Hepatocyte (in vitro differentiated cells): ENCODE results near the gene SPTBN5. TPM values are rescaled to one million over a fixed set of nuclear protein-coding genes. Genes with fewer than 3 reads are reported as not detected.

Experiments
- DNase-seq: peaks from one replicate; pipeline ENCODE4 v3.0.0-alpha.2; 2016; ENCODE audit warnings: low spot score
- H2AFZ ChIP-seq: fragments of 200-600 bp; sonication (generic); 2 replicates; pipeline ENCODE4 v1.6.0; 2016; ENCODE audit warnings: antibody characterized with exemption, mild to moderate bottlenecking
- H3K27ac ChIP-seq: fragments of 200-600 bp; sonication (generic); 2 replicates; pipeline ENCODE4 v1.5.1; 2016; ENCODE audit warnings: mild to moderate bottlenecking
- H3K27me3 ChIP-seq: fragments of 200-600 bp; sonication (generic); 2 replicates; pipeline ENCODE4 v1.6.1; 2016
- H3K36me3 ChIP-seq: fragments of 200-600 bp; sonication (generic); replicated peaks from 2 replicates; pipeline ENCODE4 v1.5.1; 2016; ENCODE audit warnings: low read depth; ENCODE audit not compliant: insufficient read depth
- H3K4me1 ChIP-seq: fragments of 200-600 bp; sonication (generic); 2 replicates; pipeline ENCODE4 v1.5.1; 2016; ENCODE audit warnings: mild to moderate bottlenecking, moderate library complexity; ENCODE audit not compliant: insufficient read depth
- H3K4me2 ChIP-seq: fragments of 200-600 bp; sonication (generic); 2 replicates; pipeline ENCODE4 v1.6.0; 2016
- H3K4me3 ChIP-seq: fragments of 200-600 bp; sonication (generic); 2 replicates; pipeline ENCODE4 v1.5.1; 2016; ENCODE audit warnings: mild to moderate bottlenecking
- H3K79me2 ChIP-seq: fragments of 200-600 bp; sonication (generic); 2 replicates; pipeline ENCODE4 v1.6.0; 2017; ENCODE audit warnings: mild to moderate bottlenecking
- H3K9me2 ChIP-seq: fragments of 200-600 bp; sonication (generic); replicated peaks from 2 replicates; pipeline ENCODE4 v1.6.0; 2017; ENCODE audit warnings: mild to moderate bottlenecking; ENCODE audit not compliant: insufficient read depth
- H3K9me3 ChIP-seq: fragments of 200-600 bp; sonication (generic); 2 replicates; pipeline ENCODE4 v1.5.1; 2016; ENCODE audit warnings: low read depth, mild to moderate bottlenecking
- H4K20me1 ChIP-seq: fragments of 200-600 bp; sonication (generic); 2 replicates; pipeline ENCODE4 v1.6.0; 2016; ENCODE audit warnings: mild to moderate bottlenecking; ENCODE audit not compliant: insufficient read depth, poor library complexity, severe bottlenecking
- CTCF ChIP-seq: fragments of 200-600 bp; sonication (generic); IDR thresholded peaks from 2 replicates; pipeline ENCODE4 v1.5.1; 2016; ENCODE audit warnings: antibody characterized with exemption, mild to moderate bottlenecking; ENCODE audit not compliant: poor library complexity
- EZH2 ChIP-seq: fragments of 200-600 bp; sonication (generic); IDR thresholded peaks from 2 replicates; pipeline ENCODE4 v1.6.1; 2016; ENCODE audit warnings: antibody characterized with exemption, mild to moderate bottlenecking, borderline replicate concordance
- EZH2phosphoT487 ChIP-seq: fragments of 200-600 bp; sonication (generic); IDR thresholded peaks from one replicate; pipeline ENCODE4 v1.6.1; 2018; ENCODE audit warnings: antibody characterized with exemption, mild to moderate bottlenecking, low read depth, moderate library complexity; ENCODE audit not compliant: unreplicated experiment, severe bottlenecking
- WGBS: methylation state at CpG from one replicate; pipeline ENCODE4 v1.1.6; 2016; ENCODE audit warnings: low lambda C conversion rate; ENCODE audit errors: missing lambda C conversion rate; 5-methylcytosine and 5-hydroxymethylcytosine counted together
- polyA plus RNA-seq: library from polyadenylated mRNA; unstranded; fragments of >200 nt; fragmentation: Nextera tagmentation; extraction: Ambion mirVana; gene quantifications from 2 replicates; pipeline ENCODE4 v1.2.1, GENCODE V29; 2016
- total RNA-seq: library from RNA; depleted of rRNA; stranded (reverse); fragments of >200 nt; gene quantifications from 2 replicates; pipeline ENCODE4 v1.2.3, GENCODE V29; 2014

Gene SPTBN5
- total and polyA plus RNA-seq, 2 experiments from 2014 or later = 1.7 to 1.9 TPM

DNA sequence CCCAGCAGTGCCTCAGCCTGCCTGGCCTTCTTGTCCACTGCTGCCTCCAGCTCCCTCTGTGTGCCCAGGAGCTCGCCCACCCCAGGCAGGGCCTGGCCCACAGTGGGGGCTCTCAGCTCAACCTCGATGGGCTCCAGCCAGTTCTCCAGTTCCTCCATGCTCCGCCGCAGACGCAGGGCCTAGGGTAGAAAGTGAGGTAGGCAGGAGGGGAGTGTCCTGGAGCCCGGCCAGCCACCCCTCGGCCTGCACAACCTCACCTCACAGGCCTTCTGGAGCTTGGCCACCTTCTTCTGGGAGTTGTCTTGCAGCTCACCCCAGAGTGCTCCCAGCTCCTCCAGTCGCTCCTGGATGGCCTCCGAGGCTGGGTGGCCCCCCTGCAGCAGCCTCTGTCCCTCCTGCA is 36.5 kb downstream of the SPTBN5 start:
- TF ChIP-seq EZH2 (no peak), CTCF (no peak), EZH2phosphoT487 (no peak)
- Histone ChIP-seq H3K9me2 (no peaks in the 10 kb centered on the region), H3K36me3 (no peaks in the 10 kb centered on the region), H3K4me1 (no peaks in the 10 kb centered on the region), H3K4me2 (no peak overlapping the region), H3K9me3 (no peaks in the 10 kb centered on the region), H3K4me3 (no peak overlapping the region), H3K27me3 (no peaks in the 10 kb centered on the region), H2AFZ (no peak overlapping the region), H4K20me1 (no peaks in the 10 kb centered on the region), H3K27ac (no peak overlapping the region), H3K79me2 (no peaks in the 10 kb centered on the region)
- DNase-seq = no peak
- 88% methylated on average over 9 of the region's 9 CpGs for WGBS

DNA sequence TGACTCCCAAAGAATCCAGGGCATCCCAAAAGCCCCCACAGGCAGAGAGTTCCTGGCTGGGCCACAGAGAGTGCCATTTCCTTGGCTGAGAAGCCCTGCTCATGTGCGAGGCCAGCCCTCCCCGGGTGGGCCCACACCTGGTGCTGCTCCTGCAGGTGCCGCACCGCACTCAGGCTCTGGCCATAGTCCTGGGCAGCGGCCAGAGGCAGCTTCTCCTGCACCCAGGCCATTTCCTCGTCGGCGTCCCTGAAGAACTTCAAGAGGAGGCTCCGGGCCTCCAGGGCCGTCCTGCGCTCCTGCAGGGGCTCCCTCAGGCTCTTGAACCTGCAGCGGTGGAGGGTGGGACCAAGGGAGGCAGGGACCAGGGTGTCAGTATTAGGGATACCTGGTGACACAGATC is 37.1 kb downstream of the SPTBN5 start:
- no peak for DNase-seq
- Histone ChIP-seq H2AFZ (no peak overlapping the region), H3K27me3 (no peaks in the 10 kb centered on the region), H3K36me3 (no peaks in the 10 kb centered on the region), H3K9me2 (no peaks in the 10 kb centered on the region), H3K27ac (no peak overlapping the region), H3K4me2 (no peak overlapping the region), H3K9me3 (no peaks in the 10 kb centered on the region), H3K4me3 (no peak overlapping the region), H3K4me1 (no peaks in the 10 kb centered on the region), H4K20me1 (no peaks in the 10 kb centered on the region), H3K79me2 (no peaks in the 10 kb centered on the region)
- no peak for TF ChIP-seq CTCF
- no peak for TF ChIP-seq EZH2phosphoT487
- TF ChIP-seq EZH2 = no peak
- WGBS = 98% methylated on average over 11 of the region's 12 CpGs

- no peak for DNase-seq
- no peaks in the 10 kb centered on the region for H3K9me3 ChIP-seq
- H3K4me1 ChIP-seq = no peaks in the 10 kb centered on the region
- no peaks in the 10 kb centered on the region for H3K79me2 ChIP-seq
- TF ChIP-seq EZH2phosphoT487 (no peak), EZH2 (no peak), CTCF (no peak)
- no peaks in the 10 kb centered on the region for H3K27me3 ChIP-seq
- H3K4me2 ChIP-seq = no peak overlapping the region
- no peak overlapping the region for H2AFZ ChIP-seq
- WGBS = 94% methylated on average over 17 of the region's 17 CpGs
- no peaks in the 10 kb centered on the region for H3K36me3 ChIP-seq
- no peaks in the 10 kb centered on the region for H3K9me2 ChIP-seq
- no peaks in the 10 kb centered on the region for H4K20me1 ChIP-seq
- no peak overlapping the region for H3K27ac ChIP-seq
- no peak overlapping the region for H3K4me3 ChIP-seq
Measured at GRCh38 chr15:41856262-41856661, 37.6 kb downstream of the SPTBN5 start.

GRCh38 chr15:41855261-41855961 is 38.4 kb downstream of the SPTBN5 start:
- Histone ChIP-seq H3K9me2 (no peaks in the 10 kb centered on the region), H3K4me2 (no peak overlapping the region), H4K20me1 (no peaks in the 10 kb centered on the region), H3K36me3 (no peaks in the 10 kb centered on the region), H3K79me2 (no peaks in the 10 kb centered on the region), H3K4me3 (no peak overlapping the region), H3K27me3 (no peaks in the 10 kb centered on the region), H3K27ac (no peak overlapping the region), H2AFZ (no peak overlapping the region), H3K4me1 (no peaks in the 10 kb centered on the region), H3K9me3 (no peaks in the 10 kb centered on the region)
- DNase-seq = no peak
- TF ChIP-seq EZH2phosphoT487 (no peak), CTCF (no peak), EZH2 (no peak)
- WGBS = 74% methylated on average over 29 of the region's 30 CpGs
